Breast epithelium (tissue), 3 donors: ENCODE results near the gene MRPS10.

Source experiments
- CTCF ChIP-seq, 3 donors: fragments of 450-650 bp; IDR thresholded peaks; one replicate each; pipeline ENCODE4 v1.5.1; 2016 to 2017; ENCODE audit warnings: antibody characterized with exemption in 3 of 3, mild to moderate bottlenecking in 3 of 3, moderate library complexity in 3 of 3
- POLR2A ChIP-seq: fragments of 450-650 bp; IDR thresholded peaks from one replicate; pipeline ENCODE4 v1.6.1; 2016; ENCODE audit warnings: antibody characterized with exemption, mild to moderate bottlenecking, moderate library complexity

- TF ChIP-seq CTCF (IDR thresholded peaks at IDR 0.05) (no peak), POLR2A (no peak)
Measured at GRCh38 chr6:42226645-42227143, 9.0 kb upstream of the MRPS10 start.
